SU-DHL-6 (cell line): ENCODE data around the gene C11orf87.

Experiments
- CTCF ChIP-seq: fragments of 200-600 bp; sonication (generic); IDR thresholded peaks from one replicate; pipeline ENCODE4 v1.5.1; 2017; ENCODE audit warnings: antibody characterized with exemption, mild to moderate bottlenecking, low read length, moderate library complexity; ENCODE audit not compliant: insufficient read depth, poor library complexity, severe bottlenecking
- EZH2phosphoT487 ChIP-seq: fragments of 200-600 bp; sonication (generic), shearing (Covaris generic); conservative IDR thresholded peaks from 2 replicates; pipeline ENCODE4 v1.6.1; 2018; ENCODE audit warnings: mild to moderate bottlenecking, antibody characterized with exemption, low read length, moderate library complexity, mixed read lengths

GRCh38 chr11:109378034-109378433, 44.0 kb upstream of the C11orf87 start:
- no peak for TF ChIP-seq CTCF
- no peak for TF ChIP-seq EZH2phosphoT487
